22Rv1 (cell line): Measurements from ENCODE around the gene TRIM9.

Experiments
- ZFX ChIP-seq: fragments of 450-650 bp; IDR thresholded peaks from 2 replicates; pipeline ENCODE4 v1.6.1; 2017; ENCODE audit warnings: antibody characterized with exemption, borderline replicate concordance
- TF ChIP-seq, protein P1 (sequence below): fragments of 450-650 bp; IDR thresholded peaks from 2 replicates; pipeline ENCODE4 v1.5.1; 2017; ENCODE audit warnings: mild to moderate bottlenecking

DNA sequence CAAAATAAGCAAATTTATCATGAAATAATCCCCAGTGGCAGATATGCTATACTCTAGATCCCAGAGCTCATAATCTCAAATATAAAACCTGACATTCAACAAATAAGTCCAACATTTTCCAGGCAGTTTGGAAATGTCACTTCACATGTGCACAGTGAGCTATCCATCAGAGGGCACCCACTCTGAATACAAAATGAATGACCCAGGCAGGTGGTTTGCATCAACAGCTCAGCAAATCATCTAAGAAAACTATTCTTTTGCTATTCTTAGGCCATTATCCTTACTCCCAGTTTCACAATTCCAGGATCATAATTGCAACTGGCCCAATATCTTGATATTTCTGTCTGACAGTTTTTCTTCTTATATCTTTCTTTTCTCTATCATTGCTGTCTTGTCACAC lies 38.5 kb downstream of the TRIM9 start:
- TF ChIP-seq, protein P1, sequence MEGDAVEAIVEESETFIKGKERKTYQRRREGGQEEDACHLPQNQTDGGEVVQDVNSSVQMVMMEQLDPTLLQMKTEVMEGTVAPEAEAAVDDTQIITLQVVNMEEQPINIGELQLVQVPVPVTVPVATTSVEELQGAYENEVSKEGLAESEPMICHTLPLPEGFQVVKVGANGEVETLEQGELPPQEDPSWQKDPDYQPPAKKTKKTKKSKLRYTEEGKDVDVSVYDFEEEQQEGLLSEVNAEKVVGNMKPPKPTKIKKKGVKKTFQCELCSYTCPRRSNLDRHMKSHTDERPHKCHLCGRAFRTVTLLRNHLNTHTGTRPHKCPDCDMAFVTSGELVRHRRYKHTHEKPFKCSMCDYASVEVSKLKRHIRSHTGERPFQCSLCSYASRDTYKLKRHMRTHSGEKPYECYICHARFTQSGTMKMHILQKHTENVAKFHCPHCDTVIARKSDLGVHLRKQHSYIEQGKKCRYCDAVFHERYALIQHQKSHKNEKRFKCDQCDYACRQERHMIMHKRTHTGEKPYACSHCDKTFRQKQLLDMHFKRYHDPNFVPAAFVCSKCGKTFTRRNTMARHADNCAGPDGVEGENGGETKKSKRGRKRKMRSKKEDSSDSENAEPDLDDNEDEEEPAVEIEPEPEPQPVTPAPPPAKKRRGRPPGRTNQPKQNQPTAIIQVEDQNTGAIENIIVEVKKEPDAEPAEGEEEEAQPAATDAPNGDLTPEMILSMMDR: no peak
- TF ChIP-seq ZFX: no peak
